Esophagus squamous epithelium (tissue), 4 donors: ENCODE data around the gene OPN4.

Source experiments
- POLR2A ChIP-seq, 4 donors: fragments of 450-650 bp; IDR thresholded peaks; one replicate each; pipeline ENCODE4 v1.6.1; 2017; ENCODE audit warnings: antibody characterized with exemption in 4 of 4, mild to moderate bottlenecking in 4 of 4, moderate library complexity in 3 of 4
- TF ChIP-seq, protein P1 (sequence below), 6 experiments: fragments of 450-650 bp in 4 of 6; fragments of 200-600 bp in 2 of 6; sonication (generic) in 2 of 6; IDR thresholded peaks; one replicate each; pipeline ENCODE4 v1.5.1; 2016 to 2019; ENCODE audit warnings: antibody characterized with exemption in 6 of 6, mild to moderate bottlenecking in 4 of 6, moderate library complexity in 4 of 6

DNA sequence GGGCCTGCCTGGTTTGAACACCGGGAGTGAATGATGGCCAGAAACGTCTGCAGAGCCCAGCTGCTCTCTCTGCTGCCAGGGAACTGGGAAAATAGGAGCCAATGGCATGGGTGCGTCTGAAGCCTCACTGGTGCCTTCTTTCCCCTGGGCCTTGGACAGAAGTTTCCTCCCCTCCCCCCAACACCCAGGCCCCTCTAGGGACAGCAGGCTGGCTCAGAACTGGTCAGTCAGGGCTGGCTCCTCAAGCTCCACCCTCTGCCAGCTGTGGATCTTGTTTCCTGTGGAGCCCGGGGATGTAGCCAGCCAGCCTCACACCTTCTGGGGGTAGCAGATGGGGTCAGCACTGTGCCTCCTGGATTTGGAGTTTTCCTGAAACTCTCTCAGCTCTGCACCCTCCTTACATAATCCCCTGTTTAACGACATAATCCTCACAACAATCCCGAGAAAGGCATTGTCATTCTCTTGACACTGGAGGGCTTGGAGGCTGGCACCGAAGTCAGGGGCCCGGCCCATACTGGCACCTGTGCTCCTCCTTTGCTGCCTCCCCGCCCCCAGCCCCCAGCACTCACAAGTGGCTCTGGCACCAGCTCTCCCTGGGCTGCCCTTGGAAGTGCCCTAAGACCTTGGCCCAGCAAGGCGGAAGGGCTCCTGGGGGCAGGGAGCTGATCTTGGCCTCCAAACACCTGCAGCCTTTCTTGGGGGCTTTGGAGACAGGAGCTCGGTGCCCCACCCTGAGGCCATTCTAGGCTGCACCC is 19.7 kb downstream of the OPN4 start:
- TF ChIP-seq POLR2A (IDR thresholded peaks at IDR 0.05): no peak
- TF ChIP-seq, protein P1, sequence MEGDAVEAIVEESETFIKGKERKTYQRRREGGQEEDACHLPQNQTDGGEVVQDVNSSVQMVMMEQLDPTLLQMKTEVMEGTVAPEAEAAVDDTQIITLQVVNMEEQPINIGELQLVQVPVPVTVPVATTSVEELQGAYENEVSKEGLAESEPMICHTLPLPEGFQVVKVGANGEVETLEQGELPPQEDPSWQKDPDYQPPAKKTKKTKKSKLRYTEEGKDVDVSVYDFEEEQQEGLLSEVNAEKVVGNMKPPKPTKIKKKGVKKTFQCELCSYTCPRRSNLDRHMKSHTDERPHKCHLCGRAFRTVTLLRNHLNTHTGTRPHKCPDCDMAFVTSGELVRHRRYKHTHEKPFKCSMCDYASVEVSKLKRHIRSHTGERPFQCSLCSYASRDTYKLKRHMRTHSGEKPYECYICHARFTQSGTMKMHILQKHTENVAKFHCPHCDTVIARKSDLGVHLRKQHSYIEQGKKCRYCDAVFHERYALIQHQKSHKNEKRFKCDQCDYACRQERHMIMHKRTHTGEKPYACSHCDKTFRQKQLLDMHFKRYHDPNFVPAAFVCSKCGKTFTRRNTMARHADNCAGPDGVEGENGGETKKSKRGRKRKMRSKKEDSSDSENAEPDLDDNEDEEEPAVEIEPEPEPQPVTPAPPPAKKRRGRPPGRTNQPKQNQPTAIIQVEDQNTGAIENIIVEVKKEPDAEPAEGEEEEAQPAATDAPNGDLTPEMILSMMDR (IDR thresholded peaks at IDR 0.05): no peak
